ENCODE measurements around the gene SH2D6.

DNA sequence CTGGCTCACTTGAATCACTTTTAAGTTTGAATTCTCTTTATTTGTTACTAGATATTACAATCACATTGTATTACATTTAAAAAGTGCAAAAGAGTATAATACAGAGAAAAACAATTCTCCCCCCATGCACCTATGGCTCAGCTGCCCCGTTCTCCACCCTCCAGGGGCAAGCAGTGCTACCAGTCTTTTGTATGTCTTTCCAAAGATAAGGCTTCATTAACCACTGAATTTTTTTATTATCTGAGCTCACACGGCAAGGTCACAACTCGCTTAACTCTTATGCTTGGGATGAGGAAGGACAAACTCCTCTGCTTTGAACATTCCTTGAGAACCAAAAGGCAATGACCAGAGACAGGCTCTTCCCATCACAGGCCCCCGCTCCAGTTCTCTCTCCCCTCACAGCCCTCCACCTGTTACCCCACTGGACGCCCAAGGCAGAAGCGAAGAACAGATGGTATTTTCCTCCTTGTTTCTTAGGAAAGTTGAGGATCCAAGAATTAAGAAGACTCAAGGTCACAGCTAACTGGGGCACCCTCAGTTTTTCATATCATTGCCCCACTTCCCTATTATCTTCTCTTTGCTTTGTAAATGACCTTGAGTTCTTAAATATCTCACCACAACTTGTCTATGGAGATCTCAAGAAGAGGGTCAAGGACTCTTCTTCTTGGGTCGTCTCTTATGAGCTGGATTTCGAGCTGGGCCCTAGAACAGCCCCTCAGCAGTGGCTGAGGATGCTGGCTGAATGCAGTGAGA lies 30.1 kb downstream of the SH2D6 start:
- no peak for TF ChIP-seq EZH2 (IDR thresholded peaks at IDR 0.05; ENCODE audit: borderline replicate concordance, insufficient read depth, low read depth, low read length, poor library complexity, severe bottlenecking)
- TF ChIP-seq, protein P1, sequence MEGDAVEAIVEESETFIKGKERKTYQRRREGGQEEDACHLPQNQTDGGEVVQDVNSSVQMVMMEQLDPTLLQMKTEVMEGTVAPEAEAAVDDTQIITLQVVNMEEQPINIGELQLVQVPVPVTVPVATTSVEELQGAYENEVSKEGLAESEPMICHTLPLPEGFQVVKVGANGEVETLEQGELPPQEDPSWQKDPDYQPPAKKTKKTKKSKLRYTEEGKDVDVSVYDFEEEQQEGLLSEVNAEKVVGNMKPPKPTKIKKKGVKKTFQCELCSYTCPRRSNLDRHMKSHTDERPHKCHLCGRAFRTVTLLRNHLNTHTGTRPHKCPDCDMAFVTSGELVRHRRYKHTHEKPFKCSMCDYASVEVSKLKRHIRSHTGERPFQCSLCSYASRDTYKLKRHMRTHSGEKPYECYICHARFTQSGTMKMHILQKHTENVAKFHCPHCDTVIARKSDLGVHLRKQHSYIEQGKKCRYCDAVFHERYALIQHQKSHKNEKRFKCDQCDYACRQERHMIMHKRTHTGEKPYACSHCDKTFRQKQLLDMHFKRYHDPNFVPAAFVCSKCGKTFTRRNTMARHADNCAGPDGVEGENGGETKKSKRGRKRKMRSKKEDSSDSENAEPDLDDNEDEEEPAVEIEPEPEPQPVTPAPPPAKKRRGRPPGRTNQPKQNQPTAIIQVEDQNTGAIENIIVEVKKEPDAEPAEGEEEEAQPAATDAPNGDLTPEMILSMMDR (IDR thresholded peaks at IDR 0.05) = no peak

All from B cell (primary cell).